GM12872 (cell line): ENCODE data around the gene RGS6.

Source experiments
- TF ChIP-seq, protein P1 (sequence below): IDR thresholded peaks from 3 replicates; pipeline ENCODE4 v1.5.1; 2011; ENCODE audit warnings: low read depth, mild to moderate bottlenecking, low read length, moderate library complexity; ENCODE audit not compliant: insufficient read depth

The RGS6 gene

GRCh38 chr14:71985538-71986189 is 53.4 kb downstream of the RGS6 start:
- TF ChIP-seq, protein P1, sequence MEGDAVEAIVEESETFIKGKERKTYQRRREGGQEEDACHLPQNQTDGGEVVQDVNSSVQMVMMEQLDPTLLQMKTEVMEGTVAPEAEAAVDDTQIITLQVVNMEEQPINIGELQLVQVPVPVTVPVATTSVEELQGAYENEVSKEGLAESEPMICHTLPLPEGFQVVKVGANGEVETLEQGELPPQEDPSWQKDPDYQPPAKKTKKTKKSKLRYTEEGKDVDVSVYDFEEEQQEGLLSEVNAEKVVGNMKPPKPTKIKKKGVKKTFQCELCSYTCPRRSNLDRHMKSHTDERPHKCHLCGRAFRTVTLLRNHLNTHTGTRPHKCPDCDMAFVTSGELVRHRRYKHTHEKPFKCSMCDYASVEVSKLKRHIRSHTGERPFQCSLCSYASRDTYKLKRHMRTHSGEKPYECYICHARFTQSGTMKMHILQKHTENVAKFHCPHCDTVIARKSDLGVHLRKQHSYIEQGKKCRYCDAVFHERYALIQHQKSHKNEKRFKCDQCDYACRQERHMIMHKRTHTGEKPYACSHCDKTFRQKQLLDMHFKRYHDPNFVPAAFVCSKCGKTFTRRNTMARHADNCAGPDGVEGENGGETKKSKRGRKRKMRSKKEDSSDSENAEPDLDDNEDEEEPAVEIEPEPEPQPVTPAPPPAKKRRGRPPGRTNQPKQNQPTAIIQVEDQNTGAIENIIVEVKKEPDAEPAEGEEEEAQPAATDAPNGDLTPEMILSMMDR, result no peak

DNA sequence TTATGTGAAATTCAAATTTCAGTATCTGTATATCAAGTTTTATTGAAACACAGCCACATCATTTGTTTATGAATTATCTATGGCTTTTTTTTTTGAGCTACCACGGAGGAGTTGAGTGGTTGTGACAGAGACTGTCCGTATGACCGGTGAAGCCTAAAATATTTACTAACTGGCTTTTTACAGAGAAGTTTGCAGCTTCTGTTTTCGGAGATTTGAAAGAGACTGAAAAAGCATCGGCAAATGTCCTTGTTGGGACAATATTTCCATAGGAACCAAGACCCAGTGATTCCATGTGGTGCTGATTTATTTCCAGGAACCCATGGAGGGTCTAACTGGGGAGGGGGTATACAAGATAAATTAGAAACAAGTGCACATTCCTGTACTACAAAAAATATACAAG is 56.2 kb downstream of the RGS6 start:
- TF ChIP-seq, protein P1, result no peak

DNA sequence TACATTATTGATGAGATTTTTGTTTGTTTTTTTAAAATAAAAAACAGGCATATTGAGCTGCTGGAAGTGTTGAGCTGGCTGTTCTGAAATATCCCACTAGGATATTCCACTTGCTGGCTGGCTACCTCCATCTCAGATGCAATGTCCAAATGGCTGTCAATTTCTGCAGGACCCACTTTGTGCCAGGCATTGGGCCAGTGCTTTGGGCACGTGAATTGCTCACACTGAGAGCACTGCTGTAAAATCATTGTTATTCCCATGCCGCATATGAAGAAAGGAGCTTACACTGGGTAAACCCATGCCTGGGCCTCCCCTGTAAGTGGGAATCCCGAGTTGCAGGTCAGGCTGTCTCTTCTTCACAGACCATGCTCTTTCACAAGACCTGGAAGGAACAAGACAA is 56.7 kb downstream of the RGS6 start:
- TF ChIP-seq, protein P1, result no peak

GRCh38 chr14:71994416-71994815 is 62.2 kb downstream of the RGS6 start:
- TF ChIP-seq, protein P1, result no peak

DNA sequence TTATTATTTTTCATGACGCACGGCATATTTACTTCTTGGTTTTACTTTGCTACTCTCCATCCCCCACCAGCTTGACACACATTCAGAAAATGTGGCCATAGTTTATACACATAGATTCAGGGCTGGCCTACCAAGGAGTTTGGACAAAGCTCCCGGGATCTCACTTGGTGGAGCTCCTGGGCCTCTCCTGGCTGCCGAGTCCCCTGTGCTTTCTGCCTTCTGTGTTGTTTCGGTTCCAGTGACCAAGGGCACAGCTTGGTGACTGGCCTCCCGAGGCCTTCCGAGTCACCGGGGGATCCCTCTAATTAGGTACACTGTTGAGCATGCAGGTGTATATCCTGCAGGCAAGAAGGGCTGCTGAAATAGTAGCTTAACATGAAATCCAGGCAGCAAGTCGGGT is 63.5 kb downstream of the RGS6 start:
- TF ChIP-seq, protein P1, result no peak

DNA sequence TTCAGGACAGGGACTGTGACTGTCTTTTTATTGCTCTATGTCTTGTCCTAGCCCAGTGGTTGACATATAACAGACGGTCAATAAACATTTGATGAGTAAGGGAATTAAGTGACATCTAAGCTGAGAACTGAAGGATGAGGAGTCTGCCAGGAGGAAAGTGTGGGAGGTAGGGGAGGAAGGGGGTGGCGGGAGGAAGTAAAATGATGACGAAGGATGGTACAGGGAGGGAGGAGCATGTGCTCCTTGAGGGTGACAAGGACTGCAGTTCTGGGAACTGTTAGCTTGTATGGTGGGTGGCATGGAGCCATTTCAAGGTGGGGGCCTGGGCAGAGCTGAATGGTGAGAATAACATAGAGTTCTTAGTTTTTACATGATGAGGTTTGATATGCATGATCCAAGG is 64.4 kb downstream of the RGS6 start:
- TF ChIP-seq, protein P1, result no peak

GRCh38 chr14:72000907-72001306 is 68.7 kb downstream of the RGS6 start:
- TF ChIP-seq, protein P1, result no peak
